H1 (cell line): ENCODE results near the gene MICOS13. TPM values are rescaled to one million over a fixed set of nuclear protein-coding genes. Genes with fewer than 3 reads are reported as not detected.

Experiments used
- FOSL1 ChIP-seq: IDR thresholded peaks from 2 replicates; pipeline ENCODE4 v1.6.1; 2011; ENCODE audit warnings: mild to moderate bottlenecking, low read depth, low read length, moderate library complexity; ENCODE audit not compliant: insufficient read depth
- RAD21 ChIP-seq, 2 experiments: IDR thresholded peaks in 1 of 2; conservative IDR thresholded peaks in 1 of 2; 2 replicates each; pipeline ENCODE4 v1.6.1; 2011; ENCODE audit warnings: low read depth in 2 of 2, low read length in 2 of 2, improper control_type of control experiment in 1 of 2, inconsistent platforms in 1 of 2, mild to moderate bottlenecking in 1 of 2, moderate library complexity in 1 of 2
- polyA plus RNA-seq, 7 experiments: library from polyadenylated mRNA; depleted of rRNA in 3 of 7; stranded (reverse) in 5 of 7; unstranded in 2 of 7; fragments of >200 nt in 5 of 7; fragments of 200-250 nt in 2 of 7; gene quantifications; 1 replicate in 5 of 7; 2 replicates in 1 of 7; 4 replicates in 1 of 7; pipeline versions ENCODE4 v1.2.1 to v1.2.3, GENCODE V29; 2011 to 2013; ENCODE audit warnings: missing spikeins in 2 of 7, mixed read lengths in 2 of 7
- total RNA-seq: library from RNA; stranded (reverse); fragmentation: NEBNext Ultra II Directional; extraction: Animal tissue kit (Norgen Biotek cat#: 25700); gene quantifications from 2 replicates; pipeline ENCODE4 v1.2.1, GENCODE V29; 2021
- TF ChIP-seq, protein P1 (sequence below): IDR thresholded peaks from 2 replicates; pipeline ENCODE4 v1.6.1; 2012; ENCODE audit warnings: inconsistent platforms

Gene MICOS13
- total and polyA plus RNA-seq, 2 of the 8 experiments (the other 6 are each of a cell fraction or from before 2014, with no cell fraction given), result 17.3 to 36.1 TPM

DNA sequence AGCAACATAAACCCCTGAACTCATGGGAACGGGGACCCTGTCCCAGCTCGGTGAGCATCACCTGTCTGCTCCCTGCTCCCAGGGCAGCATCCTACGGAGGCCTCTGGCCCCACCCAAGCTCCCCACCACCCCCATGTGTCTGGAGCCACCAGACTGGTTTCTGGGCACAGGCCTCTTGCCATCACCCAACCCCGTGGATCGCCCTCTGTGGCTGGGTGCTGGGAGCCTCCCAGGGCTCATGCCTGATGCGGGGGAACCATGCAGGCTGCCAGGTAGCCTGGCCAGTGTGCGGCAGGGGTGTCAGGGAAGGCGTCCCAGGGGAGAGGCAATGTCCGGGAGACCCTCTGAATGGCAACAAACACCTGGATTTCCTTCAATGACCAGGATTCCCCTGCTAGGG, 2.7 kb downstream of the MICOS13 start (continued):
- TF ChIP-seq FOSL1 (no peak), RAD21 (IDR thresholded peaks at IDR 0.05 in 1 of 2, conservative IDR thresholded peaks at IDR 0.05 in 1 of 2; ENCODE audit: low read depth in 2 of 2, low read length in 2 of 2) (no peak)
- TF ChIP-seq, protein P1, sequence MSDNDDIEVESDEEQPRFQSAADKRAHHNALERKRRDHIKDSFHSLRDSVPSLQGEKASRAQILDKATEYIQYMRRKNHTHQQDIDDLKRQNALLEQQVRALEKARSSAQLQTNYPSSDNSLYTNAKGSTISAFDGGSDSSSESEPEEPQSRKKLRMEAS, result no peak
